HG02610 (cell line): ENCODE results near the gene PNPO.

Experiments
- ATAC-seq: cut with Tn5 transposase; IDR thresholded peaks from one replicate; pipeline ENCODE4 v1.9.1; 2021; ENCODE audit warnings: mild to moderate bottlenecking, moderate library complexity; ENCODE audit not compliant: unreplicated experiment

Gene PNPO

DNA sequence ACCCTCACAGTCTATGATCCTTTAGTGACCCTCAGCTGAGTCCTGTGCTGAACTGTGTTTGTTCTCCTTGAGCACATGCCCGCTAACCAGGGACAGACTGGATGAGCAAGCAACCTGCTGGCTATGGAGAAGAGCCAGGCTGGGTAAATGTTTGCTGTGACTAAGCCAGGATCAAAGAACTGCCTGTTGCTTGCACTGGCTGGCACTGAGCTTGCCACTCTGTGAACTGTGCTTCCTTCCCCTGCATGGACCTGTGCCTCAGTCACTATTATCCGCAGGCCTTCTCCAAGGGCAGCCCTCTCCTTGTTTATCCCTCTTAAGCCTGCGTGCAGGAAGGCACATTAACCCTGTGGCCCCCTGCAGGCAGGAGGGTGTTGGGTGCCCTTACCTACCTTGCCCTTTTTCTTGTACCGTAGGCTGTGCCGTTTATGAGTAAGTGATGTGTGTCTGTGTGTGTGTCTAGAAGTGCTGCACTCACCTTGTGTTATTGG, 7.4 kb downstream of the PNPO start:
- no peak for ATAC-seq

DNA sequence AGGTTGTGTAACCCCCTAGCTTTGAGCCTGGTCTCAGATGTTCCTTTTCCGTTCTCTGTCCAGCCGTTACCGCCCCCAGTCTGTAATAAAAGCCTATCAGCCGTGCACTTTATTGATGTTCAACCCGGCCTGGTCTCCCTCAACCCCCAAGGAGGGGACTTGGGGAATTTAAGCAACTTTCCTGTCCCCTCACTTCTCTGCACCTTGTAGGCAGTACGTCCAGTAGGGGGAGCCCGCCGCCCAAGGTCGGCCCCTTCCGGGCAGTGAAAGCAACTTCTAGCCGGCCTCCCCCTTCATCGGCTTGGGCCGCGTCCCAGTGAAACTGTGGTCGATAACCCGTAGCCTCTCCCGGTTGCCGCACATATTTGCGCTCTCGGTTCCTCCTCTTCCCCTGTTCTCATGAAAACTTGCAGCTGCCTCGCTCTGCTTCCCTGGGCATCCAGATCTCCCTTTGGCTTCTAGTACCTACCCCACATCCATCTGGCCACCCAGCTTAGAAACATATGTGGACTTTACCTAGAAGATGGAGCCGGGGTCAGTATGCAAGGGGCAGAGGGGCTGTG, 7.9 kb downstream of the PNPO start:
- peak; percentile 52 for ATAC-seq

DNA sequence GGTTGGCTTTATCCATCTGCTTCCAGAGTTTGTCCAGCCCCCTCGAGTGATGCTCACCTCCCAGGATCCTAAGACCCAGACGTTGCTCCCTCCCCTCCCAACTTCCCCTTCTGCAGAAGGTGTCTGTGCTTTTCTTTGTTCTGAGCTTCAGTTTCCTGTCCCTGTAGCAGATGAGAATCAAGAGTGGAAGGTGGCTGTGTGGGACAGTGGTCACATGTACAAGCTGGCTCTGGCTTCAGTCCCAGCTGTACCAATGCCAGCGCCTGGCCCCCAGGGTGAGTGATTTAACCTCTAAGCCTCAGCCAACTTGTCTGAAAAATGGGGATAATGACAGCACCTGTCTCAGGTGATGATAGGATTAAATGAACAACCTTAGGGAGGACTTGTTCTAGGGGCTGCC, 8.6 kb downstream of the PNPO start:
- no peak for ATAC-seq

DNA sequence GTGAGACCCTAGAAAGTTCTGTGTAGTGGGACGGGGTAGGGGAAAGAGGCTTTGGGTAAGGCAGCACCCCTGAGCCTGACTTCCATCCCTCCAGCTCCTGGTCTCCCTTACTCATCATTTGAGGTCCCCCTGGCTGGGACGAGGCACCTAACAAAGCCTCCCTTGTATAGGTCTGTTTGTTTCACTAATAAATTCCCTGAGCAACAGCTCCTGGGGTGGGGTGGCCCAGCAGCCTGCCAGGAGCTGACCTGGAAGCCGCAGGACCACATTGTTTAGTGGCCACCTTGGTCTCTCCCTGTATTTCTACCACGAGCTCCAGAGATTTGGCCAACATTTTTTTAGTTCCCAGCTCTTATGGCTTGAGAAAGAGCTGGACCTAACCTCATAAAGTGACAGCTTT, 9.1 kb downstream of the PNPO start:
- ATAC-seq, result no peak

DNA sequence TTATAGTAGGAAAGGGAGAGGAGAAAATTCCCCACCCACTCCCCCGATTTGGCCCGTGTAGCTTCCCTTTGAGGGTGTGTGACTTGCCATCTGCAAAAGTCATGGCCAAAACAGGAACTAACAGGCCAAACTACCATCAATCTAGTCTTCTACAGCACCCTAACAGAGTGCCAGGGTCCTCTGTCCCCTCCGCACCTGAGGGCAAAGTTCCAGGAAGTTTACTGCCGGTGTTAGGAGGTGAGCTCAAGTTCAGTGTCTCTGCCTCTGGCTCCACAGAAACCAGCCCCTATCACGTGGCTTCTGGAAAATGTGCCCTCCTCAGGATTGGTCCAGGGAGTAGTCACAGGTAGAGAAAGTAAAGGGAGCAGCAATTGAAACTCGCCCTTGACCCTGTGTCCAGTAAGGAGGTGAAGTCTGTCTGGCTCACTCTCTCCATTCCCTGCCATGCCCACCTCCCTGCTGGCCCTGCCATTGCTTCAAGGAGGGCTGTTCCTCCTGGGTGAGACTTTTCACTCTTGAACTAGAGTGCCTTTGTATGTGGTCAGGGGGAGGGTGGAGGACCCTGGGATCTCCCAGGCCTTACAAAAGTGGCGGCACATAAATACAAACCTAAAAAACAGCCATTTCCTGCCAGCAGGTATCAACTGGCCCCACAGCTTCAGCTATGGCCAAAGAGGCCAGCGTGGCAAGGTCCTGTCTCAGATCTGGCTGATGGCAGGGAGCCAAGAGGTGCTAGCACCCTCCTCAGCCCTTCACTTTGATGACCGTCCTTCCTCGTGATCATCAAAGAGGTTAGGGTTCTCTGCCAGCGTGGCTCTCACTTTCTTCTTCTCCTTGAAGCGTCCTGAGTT, 11.0 kb downstream of the PNPO start:
- ATAC-seq, result no peak

DNA sequence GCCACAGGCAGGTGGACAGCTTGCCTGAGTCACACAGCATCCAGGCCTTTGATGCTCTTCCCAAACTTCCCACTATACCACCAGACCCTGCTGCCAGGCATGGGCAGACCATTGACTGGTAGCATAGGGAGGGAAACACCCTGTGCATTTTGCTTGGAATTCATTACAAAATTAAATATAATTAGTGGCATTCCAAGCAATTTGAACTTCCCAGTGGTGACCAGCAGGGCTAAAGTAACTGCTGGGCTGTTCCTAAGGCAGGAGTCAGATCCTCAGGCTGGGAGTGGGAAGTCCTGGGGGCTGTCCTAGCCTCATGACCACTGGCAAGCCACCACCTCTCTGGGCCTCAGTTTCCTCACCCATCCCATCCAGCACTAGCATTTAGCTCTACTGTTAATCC, 12.5 kb downstream of the PNPO start:
- ATAC-seq, result no peak

DNA sequence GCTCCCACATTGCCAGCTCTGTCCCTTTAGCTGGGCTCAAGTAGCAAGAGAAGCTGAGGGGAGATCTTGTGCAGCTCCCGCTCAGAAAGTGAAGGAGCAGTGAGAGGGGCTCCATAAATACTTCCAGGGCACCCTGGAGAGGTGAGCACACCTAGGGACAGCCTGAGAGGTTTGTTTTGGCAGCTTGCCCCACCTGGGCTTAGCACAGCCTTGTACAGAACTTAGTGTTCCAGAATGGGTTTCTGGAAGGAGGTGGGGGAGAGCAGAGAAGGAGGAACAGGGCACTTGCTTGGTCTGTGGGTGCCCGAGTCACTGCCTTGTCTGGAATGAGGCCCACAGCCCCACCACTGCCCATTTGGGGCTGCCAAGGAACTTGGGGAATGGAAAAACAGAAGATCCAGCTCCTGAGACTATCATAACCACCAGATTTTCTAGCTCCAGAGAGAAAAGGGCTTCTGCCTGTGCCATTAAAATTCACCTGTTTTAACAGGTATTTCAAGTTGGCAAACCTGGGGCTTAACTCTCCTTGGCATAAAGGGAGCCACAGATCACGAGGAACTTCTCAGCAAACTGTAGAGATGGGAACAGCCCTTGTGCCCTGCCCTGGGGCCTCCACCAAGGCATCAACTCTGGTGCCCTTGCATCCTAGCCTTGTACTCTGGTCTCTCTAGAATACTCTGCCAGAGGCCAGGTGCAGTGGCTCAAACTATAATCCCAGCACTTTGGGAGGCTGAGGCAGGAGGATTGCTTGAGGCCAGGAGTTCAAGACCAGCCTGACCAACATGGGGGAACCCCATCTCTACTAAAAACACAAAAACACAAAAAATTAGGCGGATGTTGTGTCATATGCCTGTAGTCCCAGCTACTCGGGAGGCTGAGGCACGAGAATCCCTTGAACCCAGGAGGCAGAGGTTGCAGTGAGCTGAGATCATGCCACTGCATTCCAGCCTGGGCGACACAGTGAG, 14.4 kb downstream of the PNPO start:
- no peak for ATAC-seq

- ATAC-seq, result no peak
Measured at GRCh38 chr17:47956791-47957590, 15.6 kb downstream of the PNPO start.

DNA sequence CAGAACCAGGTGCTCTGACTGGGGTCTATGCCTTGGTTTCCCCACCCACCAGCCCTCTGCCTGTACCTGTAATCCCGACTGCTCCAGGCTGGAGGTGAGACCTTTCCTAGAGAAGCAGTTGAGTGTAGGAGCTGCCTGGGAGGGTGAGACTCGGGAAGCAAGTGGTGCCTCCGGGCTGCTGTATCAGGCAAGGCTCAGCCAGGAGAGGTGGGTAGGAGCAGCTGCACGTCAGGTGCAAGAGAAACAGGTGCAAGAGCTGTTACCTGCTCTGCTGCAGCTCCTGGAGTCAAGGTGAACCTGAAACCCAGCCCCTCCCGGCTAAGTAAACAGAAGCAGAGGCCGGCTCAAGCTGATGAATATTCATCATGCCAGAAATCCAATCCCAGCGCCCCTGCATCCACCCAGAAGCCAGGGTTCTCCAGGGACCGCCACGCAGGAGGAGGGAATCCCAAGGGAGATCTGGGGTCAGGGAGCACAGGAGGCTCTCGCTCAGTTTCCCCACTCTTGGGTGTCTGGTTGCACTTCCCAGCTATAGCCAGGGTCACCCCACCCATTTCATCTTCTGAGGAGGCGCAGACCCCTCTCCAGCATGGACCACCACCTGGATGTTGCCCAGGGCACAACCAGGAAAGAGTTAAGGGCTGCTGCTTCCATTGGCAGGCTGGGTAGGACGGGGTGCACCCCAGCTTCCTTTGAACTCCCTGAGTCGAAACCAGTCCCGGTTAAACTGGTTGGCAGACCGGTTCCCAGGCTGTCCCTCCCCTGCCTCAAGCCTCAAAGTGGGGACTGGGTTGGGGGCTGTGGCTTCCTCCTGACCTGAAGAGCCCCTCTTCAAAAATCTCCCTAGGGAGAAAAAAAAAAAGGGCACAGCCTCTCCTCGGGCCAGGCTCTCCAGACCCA, 16.5 kb downstream of the PNPO start, which contains the start of gene PRR15L:
PRR15L (minus strand) TSS at position 293 of the 900 bp plus-strand sequence. CDS start 4,649 bp downstream, outside the sequence.
- no peak for ATAC-seq

GRCh38 chr17:47959825-47960655, 18.7 kb downstream of the PNPO start:
- ATAC-seq, result no peak

- ATAC-seq, result no peak
Measured at GRCh38 chr17:47961406-47961805, 20.0 kb downstream of the PNPO start.

GRCh38 chr17:47962901-47963300, 21.5 kb downstream of the PNPO start:
- ATAC-seq, result no peak

DNA sequence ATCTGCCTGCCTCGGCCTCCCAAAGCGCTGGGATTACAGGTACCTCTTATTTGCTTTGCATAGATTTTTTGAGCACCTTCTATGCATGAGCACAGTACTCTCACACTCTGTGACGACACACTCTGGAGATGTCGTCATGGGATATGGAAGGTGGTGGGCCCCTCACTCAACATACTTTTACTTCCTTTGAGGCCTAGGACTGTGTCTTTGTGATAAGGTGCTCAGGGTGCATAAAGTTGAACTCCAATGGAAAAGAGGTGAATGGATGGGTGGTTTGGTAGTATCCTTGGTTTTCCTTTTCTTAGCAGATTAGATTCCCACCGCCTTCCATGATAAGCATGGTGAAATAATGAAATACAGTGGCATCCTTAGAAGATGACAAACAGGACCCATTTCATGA, 23.5 kb downstream of the PNPO start:
- no peak for ATAC-seq

DNA sequence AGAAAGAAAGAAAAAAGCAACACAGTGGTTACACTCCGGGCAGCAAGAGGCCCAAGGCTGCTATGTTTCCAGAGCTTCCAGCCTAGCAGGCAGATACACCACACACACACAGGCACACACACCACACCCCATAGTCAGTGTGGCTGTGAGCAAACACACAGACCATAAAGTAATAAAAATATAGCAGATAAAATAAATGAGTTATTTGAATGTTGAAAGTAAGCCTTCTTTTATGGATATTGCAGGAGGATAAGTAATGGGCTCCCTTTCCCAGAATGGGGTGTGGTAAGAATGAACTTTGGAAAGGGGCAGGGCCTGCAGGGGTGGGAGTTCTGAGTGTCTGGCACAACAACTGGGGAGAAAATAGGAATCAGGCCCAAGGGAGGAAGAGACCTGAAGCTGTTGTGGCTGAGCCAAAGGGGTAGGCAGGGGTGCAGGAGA, 24.7 kb downstream of the PNPO start:
- no peak for ATAC-seq

- no peak for ATAC-seq
Measured at GRCh38 chr17:47967607-47968252, 26.4 kb downstream of the PNPO start.

GRCh38 chr17:47968836-47969235, 27.5 kb downstream of the PNPO start:
- no peak for ATAC-seq

DNA sequence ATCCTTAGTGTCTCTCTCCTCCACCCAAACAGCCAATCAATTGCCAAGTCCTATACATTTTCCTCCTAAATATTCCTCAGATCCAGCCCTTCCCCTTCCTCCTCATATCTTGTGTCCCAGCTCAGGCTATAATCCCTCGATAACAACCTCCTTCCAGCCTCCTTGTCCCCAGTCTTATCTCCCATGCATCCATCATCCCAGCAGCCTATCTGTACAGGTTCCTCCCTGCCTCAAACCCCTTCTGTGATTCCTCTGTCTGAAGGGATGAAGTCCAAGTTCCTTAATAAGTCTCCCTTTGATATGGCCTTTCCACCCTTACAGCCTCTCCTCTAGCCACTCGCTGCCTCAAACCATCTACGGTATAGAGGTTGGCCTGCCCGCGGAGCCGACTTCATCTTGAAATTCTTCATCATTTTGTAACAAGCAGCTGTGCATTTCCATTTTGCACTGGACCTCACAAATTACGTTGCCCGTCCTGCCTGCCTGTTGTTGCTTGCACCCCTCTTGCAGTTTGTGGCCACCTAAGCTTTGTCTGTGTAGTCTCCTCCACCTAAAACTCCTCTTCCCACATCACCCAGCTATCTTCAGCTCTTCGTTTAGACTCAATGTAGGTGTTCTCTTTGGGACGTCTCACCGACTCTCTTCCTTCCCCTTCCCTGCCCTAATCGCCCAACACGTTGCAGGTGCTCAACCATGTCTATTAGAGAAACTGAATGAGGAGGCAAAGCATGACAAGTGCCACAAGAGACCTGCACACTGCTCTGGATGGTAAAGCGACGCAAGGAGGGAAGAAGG, 28.8 kb downstream of the PNPO start:
- ATAC-seq, result no peak
